Loucy (cell line): ENCODE data around the gene EEFSEC.
"Not testable (repeated sequence)": the region's sequence is repeated elsewhere in the genome, so short reads cannot be mapped to it uniquely, and the experiment has no call there.

Experiments used
- H2AFZ ChIP-seq: fragments of 200-600 bp; sonication (generic); 2 replicates; pipeline ENCODE4 v1.6.0; 2016; ENCODE audit warnings: antibody characterized with exemption, mild to moderate bottlenecking, low read length, moderate library complexity
- H3F3A ChIP-seq: fragments of 200-600 bp; 2 replicates; pipeline ENCODE4 v1.6.0; 2016; ENCODE audit warnings: antibody characterized with exemption, low read depth, mild to moderate bottlenecking
- H3K27me3 ChIP-seq: fragments of 200-600 bp; sonication (generic); 2 replicates; pipeline ENCODE4 v1.6.1; 2014; ENCODE audit warnings: low read length, mild to moderate bottlenecking; ENCODE audit not compliant: insufficient read depth, poor library complexity, severe bottlenecking
- H3K36me3 ChIP-seq: fragments of 200-600 bp; sonication (generic); 2 replicates; pipeline ENCODE4 v1.6.1; 2016; ENCODE audit warnings: low read length; ENCODE audit not compliant: insufficient read depth
- H3K4me1 ChIP-seq: fragments of 200-600 bp; sonication (generic); 2 replicates; pipeline ENCODE4 v1.5.1; 2014; ENCODE audit warnings: low read length, mild to moderate bottlenecking; ENCODE audit not compliant: insufficient read depth, poor library complexity, severe bottlenecking
- H3K4me2 ChIP-seq: fragments of 200-600 bp; sonication (generic); 2 replicates; pipeline ENCODE4 v1.6.0; 2014; ENCODE audit warnings: antibody characterized with exemption, low read length, low read depth, mild to moderate bottlenecking; ENCODE audit not compliant: poor library complexity, severe bottlenecking
- H3K4me3 ChIP-seq: fragments of 200-600 bp; sonication (generic); 2 replicates; pipeline ENCODE4 v1.5.1; 2014; ENCODE audit warnings: low read length, mild to moderate bottlenecking, mixed read lengths; ENCODE audit not compliant: poor library complexity, severe bottlenecking
- H3K79me2 ChIP-seq: fragments of 200-600 bp; sonication (generic); 2 replicates; pipeline ENCODE4 v1.6.1; 2014; ENCODE audit warnings: low read length; ENCODE audit not compliant: insufficient read depth
- H3K9ac ChIP-seq: fragments of 200-600 bp; sonication (generic); 2 replicates; pipeline ENCODE4 v1.6.0; 2014; ENCODE audit warnings: mild to moderate bottlenecking, low read depth, low read length, moderate library complexity; ENCODE audit not compliant: poor library complexity, severe bottlenecking
- H3K9me2 ChIP-seq: fragments of 200-600 bp; sonication (generic); replicated peaks from 2 replicates; pipeline ENCODE4 v1.6.1; 2016; ENCODE audit warnings: low read depth, low read length, mixed read lengths
- H3K9me3 ChIP-seq: fragments of 200-600 bp; sonication (generic); 2 replicates; pipeline ENCODE4 v1.6.1; 2014; ENCODE audit warnings: mild to moderate bottlenecking, antibody characterized with exemption, low read length, low read depth; ENCODE audit not compliant: insufficient read depth
- H4K20me1 ChIP-seq: fragments of 200-600 bp; sonication (generic); 2 replicates; pipeline ENCODE4 v1.6.0; 2014; ENCODE audit warnings: antibody characterized with exemption, low read length, mild to moderate bottlenecking; ENCODE audit not compliant: insufficient read depth, poor library complexity, severe bottlenecking
- CTCF ChIP-seq: fragments of 200-600 bp; sonication (generic); conservative IDR thresholded peaks from 2 replicates; pipeline ENCODE4 v1.5.1; 2014; ENCODE audit warnings: mild to moderate bottlenecking, antibody characterized with exemption, low read length
- EZH2phosphoT487 ChIP-seq: fragments of 200-600 bp; IDR thresholded peaks from 2 replicates; pipeline ENCODE4 v1.6.1; 2018; ENCODE audit warnings: antibody characterized with exemption, mild to moderate bottlenecking, moderate library complexity, borderline replicate concordance

Gene EEFSEC

DNA sequence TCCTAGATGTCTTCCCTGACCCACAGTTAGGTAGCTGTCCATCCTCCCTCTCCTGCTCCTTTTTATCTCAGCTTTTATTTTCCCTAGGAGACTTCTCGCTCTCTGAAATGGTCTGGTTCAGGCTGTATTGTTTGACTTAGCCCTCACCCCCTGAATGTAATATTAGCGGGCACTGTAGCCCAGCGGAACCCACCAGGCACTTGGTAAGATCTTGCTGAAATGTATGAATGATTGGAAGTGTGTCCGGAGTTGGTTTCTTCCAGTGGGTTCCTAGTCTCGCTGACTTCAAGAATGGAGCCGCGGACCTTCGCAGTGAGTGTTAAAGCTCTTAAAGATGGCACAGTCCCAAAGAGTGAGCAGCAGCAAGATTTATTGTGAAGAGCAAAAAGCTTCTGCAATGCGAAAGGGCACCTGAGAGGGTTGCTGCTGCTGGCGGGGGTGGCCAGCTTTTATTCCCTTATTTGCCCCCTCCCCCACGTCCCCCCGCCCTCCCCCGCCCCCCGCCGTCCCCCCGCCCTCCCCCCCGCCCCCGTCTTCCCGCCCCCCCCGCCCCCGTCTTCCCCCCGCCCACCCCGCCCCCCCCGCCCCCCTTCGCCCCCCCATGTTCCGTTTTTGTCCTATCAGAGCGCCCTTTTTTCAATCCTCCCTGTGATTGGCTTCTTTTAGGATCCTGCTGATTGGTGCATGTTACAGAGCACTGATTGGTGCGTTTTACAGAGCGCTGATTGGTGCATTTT is 694 bp upstream of the EEFSEC start:
- Histone ChIP-seq H2AFZ (peak overlapping the region; percentile 84), H3K4me2 (peak overlapping the region; percentile 60), H3K4me3 (peak overlapping the region; percentile 77), H3K4me1 (peaks cover 8% of the 10 kb centered on the region), H3K9me3 (no peaks in the 10 kb centered on the region; the same call in 1 of the 2 replicates), H3K79me2 (peaks cover 27% of the 10 kb centered on the region), H3K36me3 (no peaks in the 10 kb centered on the region; the same call in 1 of the 2 replicates), H3K9me2 (no peaks in the 10 kb centered on the region), H3K27me3 (no peaks in the 10 kb centered on the region), H4K20me1 (no peaks in the 10 kb centered on the region), H3F3A (0 out of 2 replicates have a peak, but pooled peaks cover 4% of the 10 kb centered on the region), H3K9ac (peak overlapping the region; percentile 93)
- TF ChIP-seq EZH2phosphoT487, result no peak
- TF ChIP-seq CTCF, result no peak

DNA sequence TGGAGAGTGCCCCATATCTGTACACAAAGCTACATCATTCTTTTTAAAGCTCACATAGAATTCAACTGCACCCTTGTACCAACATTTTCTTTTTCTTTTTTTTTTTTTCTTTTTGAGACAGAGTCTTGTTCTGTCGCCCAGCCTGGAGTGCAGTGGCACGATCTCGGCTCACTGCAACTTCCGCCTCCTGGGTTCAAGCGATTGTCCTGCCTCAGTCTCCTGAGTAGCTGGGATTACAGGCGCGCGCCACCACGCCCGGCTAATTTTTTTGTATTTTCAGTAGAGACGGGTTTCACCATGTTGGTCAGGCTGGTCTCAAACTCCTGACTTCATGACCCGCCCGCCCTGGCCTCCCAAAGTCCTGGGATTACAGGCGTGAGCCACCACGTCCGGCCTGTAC is 1.1 kb downstream of the EEFSEC start:
- peak overlapping the region; percentile 93 for H3K9ac ChIP-seq
- peaks cover 27% of the 10 kb centered on the region for H3K79me2 ChIP-seq
- not testable (repeated sequence) for H3K9me3 ChIP-seq, H3K27me3 ChIP-seq, H3F3A ChIP-seq, H4K20me1 ChIP-seq, H3K9me2 ChIP-seq, H3K4me1 ChIP-seq, H2AFZ ChIP-seq, H3K36me3 ChIP-seq
- H3K4me3 ChIP-seq, result peak overlapping the region; percentile 77
- peak overlapping the region; percentile 73 for H3K4me2 ChIP-seq

DNA sequence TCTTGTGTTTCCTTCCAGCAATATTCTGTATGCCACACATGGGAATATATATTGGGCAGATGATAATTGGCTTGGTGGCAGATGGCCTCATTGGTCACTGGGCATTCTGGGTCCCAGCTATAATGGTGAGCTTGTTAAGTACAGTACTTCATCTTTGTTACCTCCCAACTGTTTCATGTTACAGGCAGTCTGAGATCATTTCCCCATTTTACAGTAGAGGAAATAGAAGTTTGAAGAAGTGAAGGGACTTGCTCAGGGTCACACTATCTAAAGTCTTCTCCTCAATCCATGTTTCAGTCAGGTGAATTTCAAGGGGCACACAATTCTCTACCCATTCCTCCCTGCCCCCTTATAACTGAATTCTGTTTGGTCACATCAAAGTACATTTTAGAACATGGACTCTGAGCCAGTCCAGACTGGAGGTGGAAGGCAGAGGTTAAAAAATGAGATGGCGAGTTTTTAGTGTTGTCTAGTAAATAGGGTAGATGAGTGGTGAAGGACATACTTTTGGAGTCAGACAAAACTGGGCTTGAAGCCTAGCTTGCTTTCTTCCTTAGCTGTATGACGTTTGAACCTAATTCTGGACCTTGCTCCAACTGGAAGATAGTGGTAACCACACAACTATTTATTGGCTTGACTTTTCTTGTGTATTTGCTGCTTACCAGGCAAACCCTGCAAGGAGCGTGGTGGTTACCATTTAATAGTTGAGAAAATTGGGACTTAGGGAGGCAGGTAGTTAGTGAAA is 2.5 kb downstream of the EEFSEC start:
- no peak overlapping the region for H2AFZ ChIP-seq
- peak overlapping the region; percentile 73 for H3K4me2 ChIP-seq
- H3K4me1 ChIP-seq, result peaks cover 8% of the 10 kb centered on the region
- H3K9me3 ChIP-seq, result no peaks in the 10 kb centered on the region; the same call in 1 of the 2 replicates
- H3K27me3 ChIP-seq, result no peaks in the 10 kb centered on the region
- no peak for TF ChIP-seq CTCF
- no peak for TF ChIP-seq EZH2phosphoT487
- H3K79me2 ChIP-seq, result peaks cover 27% of the 10 kb centered on the region
- no peaks in the 10 kb centered on the region; the same call in none of the 2 replicates for H3K36me3 ChIP-seq
- H3K9me2 ChIP-seq, result no peaks in the 10 kb centered on the region
- no peak overlapping the region for H3K4me3 ChIP-seq
- 0 out of 2 replicates have a peak, but pooled peaks cover 4% of the 10 kb centered on the region for H3F3A ChIP-seq
- H3K9ac ChIP-seq, result no peak overlapping the region
- no peaks in the 10 kb centered on the region for H4K20me1 ChIP-seq
